DMS79 (cell line): ENCODE results near the gene CAMSAP3.

ENCODE experiments used
- DNase-seq: peaks from one replicate; lab custom pipeline; 2025; lab: John Stamatoyannopoulos, UW

Gene CAMSAP3

DNA sequence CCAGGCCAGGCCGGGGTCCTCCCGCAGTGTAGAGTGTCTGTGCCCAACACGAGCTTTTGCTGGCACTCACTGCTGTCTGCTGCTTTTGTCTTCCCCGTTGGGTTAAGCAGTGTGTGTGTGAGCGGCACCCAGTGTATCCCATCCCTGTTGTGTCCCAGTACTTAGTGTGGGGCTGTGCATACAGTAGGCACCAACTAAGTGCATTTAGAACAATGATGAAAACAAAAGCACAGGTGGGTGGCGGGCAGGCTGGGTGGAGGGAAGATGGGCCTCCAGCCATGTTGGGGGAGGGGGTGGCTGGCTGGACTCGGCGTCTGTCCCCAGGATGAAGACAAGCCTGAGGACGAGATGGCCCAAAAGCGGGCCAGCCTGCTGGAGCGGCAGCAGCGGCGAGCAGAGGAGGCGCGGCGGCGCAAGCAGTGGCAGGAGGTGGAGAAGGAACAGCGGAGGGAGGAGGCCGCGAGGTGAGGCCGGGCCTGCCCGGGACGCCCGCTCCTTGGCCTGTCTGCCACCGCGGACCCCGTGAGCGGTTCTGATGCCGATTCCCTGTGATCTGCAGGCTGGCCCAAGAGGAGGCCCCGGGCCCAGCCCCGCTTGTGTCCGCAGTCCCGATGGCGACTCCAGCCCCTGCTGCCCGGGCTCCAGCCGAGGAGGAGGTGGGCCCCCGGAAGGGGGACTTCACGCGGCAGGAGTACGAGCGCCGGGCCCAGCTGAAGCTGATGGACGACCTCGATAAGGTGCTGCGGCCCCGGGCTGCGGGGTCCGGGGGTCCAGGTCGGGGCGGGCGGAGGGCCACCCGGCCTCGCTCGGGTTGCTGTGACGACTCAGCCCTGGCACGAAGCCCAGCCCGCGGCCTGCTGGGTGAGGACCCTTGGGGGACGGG is 19.4 kb downstream of the CAMSAP3 start:
- no peak for DNase-seq

DNA sequence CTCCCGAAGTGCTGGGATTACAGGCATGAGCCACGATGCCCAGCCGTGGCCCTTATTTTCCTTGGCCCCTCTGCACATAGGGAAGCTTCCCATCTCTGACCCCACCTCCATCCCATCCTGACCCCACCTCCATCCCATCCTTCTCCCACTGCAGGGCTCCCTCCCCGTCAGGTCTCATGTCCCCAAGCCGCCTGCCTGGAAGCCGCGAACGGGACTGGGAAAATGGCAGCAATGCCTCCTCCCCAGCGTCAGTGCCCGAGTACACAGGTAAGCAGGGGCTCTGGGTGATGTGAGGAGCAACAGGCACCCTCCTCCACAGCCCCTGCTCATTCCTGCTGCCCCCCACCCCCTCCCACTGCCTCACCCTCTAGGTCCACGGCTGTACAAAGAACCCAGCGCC is 21.5 kb downstream of the CAMSAP3 start:
- DNase-seq: no peak

DNA sequence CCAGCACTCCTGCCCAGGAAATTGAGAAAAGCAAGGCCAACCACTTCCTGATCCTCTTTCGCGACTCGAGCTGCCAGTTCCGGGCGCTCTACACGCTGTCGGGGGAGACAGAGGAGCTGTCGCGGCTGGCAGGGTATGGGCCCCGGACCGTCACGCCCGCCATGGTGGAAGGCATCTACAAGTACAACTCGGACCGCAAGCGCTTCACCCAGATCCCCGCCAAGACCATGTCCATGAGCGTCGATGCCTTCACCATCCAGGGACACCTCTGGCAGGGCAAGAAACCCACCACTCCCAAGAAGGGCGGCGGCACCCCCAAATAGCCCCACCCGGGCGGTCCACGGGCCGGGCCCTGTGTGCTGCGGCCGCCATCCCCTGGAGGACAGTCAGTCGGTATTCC is 22.1 kb downstream of the CAMSAP3 start:
- DNase-seq: no peak

DNA sequence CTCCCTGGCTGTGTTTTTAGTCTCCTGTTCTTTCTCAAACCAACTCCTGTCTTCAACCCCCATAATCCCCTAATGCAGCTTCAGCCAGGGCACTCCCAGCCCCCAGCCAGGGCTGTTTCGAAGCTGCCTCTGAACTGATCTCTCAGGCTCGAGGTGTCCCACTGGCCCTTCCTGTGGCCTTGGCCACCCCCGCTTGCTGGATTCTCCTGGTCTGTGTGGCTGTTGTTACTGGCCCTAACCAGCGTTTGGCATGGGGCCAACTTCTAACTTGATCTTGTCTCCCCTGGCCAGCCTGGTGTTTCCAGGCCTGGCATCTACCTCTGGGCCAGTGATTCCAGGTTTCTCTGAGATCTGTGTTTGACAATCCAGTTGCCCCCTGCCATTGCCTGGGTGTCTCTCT is 22.7 kb downstream of the CAMSAP3 start:
- no peak for DNase-seq

DNA sequence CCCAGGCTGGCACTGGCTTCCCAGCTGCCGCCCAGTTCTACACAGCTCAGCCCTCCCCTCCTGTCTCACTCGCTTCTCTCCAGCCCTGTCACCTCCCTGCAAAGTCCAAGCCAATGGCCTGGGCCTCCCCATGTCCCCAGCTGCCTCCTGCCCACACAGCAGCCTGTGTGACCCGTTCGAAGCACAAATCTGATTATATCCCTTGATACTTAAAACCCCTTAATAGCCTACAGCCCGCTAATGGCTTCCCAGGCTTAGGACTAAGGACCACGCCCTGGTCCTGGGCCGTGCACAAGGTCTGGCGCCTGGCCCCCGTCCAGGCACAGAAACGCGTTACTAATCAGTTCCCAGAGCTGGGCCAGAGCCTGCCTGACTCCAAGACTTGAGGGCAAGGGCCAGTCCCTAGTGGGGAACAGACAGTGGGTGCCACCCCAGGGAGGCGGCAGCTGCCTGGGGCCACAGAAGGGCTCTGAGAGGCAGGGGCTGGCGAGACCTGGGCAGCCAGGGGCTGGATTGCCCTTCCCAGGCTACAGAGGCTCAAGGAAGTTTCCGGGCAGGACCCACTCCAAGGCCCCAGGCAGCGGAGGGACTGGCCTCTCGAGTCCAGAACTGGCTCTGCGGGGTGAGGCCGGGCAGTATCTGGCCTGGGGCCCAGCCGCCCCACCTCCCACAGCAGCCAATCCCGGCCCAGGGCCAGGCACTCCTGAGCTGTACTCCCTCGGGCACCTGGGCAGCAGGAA is 23.3 kb downstream of the CAMSAP3 start:
- no peak for DNase-seq

DNA sequence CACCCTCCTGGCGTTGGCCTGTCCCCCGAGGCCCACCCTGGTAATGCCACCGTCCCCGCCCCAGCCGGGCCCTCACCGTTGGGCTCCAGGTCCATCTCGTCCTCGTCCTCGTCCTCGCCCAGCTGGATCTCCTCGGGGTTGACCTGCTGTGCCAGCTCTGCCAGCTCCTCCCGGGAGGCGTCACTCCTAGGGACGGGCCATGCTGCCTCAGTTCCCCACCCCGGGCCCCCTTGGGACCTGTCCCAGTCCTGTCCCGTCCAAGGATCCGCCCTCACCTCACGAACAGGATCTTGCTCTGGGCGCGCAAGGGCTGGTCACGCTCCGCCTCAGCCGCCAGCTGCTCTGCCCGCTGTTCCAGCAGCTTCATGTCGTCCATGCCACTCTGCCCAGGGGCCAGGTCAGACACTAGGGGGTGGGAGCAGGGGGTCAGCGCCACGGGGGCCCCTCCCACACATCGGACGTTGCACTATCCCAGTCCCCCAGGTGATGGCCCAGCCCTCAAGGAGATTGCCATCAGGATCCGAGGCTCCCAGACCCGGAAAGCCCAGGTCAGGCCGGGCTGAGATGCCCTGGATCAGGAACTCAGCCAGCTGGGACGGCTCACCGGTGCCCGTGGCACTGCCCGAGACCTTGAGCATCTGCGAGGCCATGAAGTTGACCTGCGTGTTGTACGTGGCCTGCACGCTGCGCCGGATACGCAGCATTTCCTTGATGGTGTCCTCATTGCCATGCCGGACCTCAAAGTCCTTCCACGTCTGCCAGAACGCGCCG is 24.2 kb downstream of the CAMSAP3 start:
- no peak for DNase-seq

DNA sequence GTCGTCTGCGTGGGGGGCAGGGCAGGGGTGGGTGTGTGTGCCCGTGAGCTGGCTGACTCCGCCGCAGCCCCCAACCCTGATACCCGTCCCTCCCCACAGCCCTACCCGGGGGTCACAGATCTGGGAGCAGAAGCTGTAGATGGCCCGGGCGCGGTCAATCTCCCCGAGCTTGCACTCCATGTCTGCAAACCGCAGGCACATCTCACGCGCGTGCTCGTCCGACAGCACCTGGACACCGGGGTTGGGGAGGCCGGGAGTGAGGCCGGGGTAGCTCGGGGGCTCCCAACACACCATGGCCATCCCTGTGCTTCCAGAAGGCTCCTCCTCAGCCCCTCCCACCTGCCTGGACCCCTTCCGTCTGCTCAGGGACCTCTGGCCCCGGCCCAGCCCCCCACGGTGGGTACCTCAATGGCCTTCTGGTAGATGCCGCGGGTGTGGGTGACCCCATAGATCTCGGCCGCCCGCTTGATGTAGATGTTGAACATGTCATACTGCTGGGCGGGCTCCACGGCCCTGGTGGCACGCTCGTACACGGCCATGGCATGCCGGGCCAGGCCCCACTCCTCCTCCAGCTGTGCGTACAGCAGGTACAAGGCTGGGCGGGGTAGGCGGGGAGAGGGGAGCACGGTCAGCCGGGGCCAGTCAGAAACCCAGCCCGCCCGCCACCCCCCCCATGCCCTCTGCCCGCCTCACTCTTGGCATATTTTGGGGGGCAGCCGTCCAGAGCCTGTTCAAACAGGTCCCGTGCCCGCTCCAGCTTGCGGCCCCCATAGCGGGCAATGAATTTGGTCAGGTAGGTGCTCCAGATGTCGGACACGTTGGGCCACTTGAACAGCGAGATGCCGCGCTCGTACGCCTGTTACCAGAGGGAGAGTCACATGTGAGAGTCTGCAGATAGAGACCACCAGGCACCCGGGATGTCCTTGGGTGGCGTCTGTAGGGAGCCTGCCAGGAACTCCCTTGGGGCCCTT is 25.1 kb downstream of the CAMSAP3 start:
- no peak for DNase-seq

DNA sequence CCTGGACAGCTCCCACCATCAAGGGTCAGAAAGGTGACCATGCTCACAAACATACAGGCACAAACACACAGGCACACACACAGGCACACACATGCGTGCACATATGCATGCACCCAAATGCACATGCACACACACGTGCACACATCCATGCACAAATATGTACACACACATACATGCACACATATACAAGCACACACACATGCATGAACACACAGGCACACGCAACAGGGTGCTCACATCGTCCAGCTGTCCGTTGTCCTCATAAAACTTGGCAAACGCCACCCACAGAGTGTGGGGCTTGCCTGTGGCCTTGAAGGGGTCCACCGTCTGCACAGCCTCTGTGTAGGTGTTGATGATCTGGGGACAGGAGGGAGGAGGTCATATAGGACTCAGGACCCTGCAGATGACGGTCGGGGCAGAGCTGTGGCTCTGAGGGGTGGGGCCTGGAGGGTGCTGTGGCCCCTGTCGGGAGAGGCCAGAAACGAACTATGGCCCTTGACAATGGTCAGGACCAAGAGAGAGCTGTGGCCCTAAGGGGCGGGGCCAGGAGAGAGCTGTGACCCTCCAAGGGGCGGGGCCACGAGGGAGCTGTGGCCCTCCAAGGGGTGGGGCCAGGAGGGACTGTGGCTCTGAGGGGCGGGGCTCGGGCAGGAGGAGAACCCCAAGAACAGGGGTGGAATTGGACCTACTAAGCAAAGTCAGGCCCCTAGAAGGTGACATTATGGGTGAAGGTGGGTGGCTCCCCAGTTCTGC is 27.4 kb downstream of the CAMSAP3 start:
- no peak for DNase-seq

DNA sequence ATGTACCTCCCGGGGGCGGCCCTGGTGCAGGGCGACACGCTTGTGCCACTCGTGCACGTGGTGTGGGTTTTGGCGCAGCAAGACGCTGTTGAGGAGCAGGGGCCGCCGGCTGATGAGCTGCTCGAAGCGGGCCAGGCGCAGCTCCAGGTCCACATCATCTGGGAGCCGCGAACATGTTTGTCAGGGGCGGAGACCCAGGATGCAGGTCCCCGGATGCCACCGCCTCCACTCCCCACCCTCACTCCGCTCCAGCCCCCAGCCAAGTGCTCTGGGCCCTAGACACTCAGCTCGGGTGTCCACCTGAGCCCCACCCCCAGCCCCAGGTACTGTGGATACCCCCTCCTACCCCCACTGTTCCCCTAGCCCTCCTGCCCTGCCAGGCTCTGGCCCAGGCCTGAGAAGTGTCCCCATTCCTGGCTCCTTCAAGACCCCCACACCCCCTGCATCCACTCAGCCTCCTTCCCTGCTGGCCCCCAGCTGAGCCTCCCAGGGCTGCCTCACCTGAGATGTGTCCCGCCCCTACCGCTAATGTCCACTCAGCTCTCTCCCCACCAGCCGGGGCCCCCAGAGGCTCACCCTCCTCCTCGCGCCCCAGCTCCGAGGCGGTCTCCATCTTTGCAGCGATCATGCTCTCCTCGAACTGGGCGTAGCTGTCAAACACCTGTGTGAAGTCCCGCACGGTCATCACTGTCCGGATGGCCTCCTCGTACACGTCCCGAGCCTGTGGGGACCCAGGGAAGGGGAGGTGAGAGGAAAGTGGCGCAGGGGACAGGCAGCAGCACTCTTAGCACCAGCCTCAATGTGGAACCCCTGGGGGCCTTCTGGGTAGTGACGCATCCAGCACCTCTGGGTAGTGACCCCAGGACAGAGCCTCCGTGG is 28.3 kb downstream of the CAMSAP3 start:
- no peak for DNase-seq

DNA sequence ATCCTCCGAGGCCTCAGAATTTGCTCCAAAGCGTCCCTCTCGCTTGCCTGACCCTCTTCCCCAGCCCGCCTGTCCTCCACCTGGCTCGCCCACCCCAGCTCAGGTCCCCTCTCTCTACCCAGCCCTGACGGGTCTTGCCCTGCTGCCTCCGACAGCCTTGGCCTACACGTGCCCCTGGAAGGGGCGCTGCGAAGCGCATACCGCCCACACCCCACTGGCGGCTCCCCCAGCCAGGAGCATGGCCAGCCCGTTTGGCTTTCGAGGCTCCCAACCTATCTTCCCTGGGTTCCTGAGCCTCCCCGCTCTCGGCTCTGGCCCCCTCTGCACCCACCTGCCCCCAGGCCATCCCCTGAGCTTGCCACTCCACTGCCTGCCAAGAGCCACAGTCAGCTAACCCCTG is 29.1 kb downstream of the CAMSAP3 start:
- no peak for DNase-seq

DNA sequence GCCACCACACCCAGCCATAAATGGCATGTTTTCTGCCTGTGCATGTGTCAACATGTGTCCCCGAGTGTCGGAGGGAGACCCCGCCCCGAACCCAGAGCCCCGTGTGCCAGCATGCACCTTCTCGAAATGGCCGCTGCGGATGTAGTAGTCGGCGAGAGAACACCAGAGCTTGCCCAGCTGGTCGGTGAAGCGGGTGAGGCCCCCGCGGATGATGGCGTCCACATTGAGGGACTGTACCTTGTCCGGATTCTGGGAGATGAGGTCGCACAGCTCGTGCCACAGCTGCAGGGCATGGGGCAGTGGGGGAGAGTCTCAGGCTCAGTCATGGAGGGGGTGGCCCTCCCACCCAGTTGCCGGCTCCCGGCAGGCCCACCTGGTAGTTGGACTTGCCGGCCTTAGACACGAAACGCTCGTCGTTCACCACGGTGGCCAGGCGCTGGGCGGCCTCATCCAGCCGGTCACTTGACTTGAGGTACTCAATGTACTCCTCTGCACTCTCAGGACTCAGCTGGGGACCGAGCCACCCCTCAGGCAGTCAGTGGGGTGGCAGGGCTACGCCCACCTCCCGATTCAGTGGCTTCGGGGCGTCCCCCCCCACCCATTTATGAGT is 30.2 kb downstream of the CAMSAP3 start:
- no peak for DNase-seq

DNA sequence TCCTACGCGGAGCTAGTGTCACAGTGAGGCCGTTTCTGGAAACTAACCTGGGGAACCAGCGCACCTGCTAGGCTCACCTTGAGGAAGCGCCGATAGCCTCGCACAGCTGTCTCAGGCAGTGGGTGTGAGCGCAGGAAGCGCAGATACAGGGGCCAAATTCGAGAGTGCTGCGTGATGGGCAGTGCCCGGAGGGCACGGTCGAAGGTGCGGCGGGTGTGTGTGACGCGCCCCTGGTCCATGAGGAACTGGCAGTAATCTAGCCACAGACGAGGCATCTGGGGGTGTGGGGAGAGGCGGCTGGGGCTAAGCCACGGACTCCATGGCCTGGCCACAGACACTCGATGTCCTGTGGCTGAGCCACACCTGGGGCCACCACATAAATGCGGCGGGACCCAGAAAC is 31.5 kb downstream of the CAMSAP3 start:
- no peak for DNase-seq

DNA sequence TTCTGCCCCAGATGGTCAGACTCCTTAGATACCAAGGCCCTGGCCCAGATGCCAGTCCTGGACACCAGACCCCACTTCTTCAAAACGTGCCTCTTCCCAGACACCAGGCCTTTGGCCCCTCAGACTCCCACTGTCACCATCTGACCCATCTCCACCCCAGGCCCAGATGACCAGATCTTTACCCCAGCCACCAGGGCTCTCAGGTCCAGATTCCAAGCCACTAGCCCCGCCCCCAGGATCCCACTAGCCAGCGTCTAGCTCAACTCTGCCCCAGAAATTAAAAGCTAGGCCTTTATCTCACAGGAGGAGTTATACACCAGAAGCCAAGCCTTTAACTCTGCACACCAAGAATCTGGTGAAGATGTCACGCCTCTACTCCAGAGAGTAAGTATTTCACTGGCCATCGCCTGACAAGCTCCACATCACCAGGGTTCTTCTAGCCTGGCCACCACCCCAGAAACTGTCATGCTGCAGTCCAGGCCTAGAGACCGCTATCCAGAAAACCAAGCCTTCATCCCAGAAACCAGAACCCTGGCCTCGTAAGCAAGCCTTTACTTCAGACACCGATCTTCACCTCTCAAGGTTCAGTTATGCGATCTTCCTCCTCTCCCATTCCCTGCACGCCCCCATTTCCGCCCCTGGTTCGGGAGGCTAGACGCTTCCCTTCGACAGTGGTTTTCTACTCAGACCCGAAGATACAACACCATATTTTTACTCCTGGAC is 33.1 kb downstream of the CAMSAP3 start:
- DNase-seq: no peak

DNA sequence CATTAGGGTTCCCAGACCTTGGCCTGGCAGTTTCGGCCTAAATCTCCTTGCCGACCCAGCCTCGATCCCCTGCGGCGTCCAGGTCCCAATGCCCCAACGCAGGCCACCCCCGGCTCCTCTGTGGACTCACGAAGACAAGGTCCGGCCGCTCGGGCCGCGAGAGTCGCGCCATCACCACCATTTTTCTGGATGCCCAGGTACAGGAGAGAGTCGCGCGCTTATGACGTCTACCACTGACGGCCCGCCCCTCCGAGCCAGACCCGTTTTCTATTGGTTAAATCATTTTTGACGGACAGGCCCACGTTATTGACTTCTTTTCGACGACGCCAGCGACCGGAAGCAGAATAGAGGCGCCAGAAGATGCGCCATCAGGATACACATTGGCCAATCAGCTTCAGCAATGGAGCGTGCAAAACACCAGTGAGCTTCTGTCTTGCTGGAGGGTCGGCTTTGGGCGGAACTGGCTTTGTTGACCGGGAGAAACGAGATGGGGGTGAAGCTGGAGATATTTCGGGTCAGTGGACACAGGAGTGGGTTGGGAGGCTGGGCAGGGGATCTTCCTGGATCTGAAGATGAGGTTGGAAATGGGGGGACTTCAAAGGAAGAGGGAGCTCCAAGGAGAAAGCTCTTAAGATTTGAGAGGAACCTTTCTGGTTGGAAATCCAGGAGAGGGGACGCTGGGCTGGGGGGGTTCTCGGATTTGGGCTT is 33.8 kb downstream of the CAMSAP3 start, which contains the start of the genes PET100 and XAB2:
Gene PET100, plus strand, starts transcription at position 447 of the 708 bp plus-strand sequence. Its CDS starts 41 bp downstream, at position 488.
Gene XAB2, minus strand, starts transcription at position 199 of the 708 bp plus-strand sequence. Its CDS starts 18 bp downstream, at position 181.
- peak; percentile 97 for DNase-seq

DNA sequence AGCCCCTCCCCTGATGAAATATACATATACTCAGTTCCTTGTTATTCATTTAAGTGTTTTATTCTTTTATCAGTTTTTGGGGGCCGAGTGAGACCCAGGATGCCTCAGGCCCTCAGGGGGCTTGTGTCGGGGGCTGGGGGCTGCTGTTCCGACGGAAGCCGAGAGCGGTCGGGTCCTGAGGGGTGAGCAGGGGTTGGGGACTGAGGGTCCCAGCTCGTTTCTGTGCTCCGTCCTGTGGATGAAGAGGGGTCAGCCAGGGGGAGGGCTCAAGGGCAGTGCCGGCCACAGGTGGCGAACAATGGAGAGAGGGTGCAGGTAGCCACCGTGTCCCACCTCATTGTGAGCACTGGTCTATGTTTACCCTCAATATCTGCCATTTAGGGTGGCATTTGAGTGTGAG is 35.9 kb downstream of the CAMSAP3 start:
- no peak for DNase-seq

DNA sequence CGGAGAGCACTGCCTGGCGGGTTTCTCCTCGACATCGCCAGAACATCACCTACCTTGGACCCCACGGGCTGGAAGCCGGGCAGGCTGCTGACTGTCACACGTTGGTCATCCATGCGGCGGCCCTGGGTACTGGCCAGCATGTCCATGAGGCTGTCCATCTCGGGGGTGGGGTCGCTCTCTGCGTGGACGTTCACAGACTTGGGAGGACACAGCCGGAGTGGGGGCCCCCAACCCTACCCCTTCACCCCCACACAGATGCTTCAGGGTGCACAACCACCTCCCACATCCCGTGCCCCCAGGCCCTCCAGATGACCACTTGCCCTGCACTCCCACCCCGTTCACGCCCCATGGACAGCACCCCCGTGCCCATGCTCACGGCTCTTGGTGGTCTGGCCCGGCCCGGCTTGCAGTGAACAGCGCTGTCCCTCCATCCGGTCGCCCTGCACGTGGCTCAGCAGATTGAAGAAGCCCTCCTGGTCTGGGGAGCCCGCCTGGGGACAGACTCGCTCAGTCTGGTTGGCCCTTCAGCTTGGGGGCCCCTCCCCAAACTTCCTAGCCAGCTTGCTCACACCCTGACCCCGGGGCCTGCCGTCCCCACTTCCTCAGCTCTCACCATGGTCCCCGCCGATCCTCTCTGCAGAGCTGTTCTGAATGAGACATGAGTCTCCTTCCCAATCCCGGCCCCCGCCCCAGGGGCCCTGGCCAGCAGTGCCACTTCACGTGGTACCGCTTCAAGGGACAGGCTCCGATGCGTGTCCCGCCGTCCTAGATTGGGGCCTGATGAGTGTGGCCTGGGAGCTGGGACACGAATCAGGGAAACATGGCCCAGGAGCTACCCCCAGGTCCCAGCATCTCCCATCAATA is 36.9 kb downstream of the CAMSAP3 start:
- no peak for DNase-seq

DNA sequence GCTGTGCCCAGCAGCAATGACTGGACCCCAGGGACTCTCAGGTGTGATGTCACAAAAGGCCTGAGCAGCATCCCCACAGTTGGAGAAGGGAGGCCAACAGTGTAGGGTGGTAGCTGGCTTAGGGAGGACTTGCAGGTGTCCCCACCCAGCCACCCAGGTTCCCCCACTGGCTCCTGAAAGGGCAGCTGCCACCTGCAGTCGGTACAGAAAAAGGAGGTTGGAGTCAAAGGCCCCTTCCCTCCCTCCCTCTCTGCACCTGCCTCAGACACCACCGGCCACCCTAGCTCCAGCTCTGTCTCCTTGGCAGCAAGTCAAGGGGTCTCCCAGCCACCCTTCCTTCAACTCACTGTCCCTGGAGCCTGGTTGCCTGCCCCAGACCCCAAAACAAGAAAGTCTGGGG is 38.0 kb downstream of the CAMSAP3 start, which contains the start of gene PCP2:
Gene PCP2, minus strand, starts transcription at position 22 of the 400 bp plus-strand sequence. CDS start 262 bp downstream, outside the sequence.
- DNase-seq: no peak
